GM12878 (cell line): ENCODE data around the gene STK16. TPM values are rescaled to one million over a fixed set of nuclear protein-coding genes. Genes with fewer than 3 reads are reported as not detected.

Source experiments
- ATAC-seq: fragments of 200-7000 bp; cut with Tn5 transposase; 3 replicates; pipeline ENCODE4 v1.9.1; 2020; ENCODE audit warnings: mild to moderate bottlenecking, moderate library complexity
- BruUV-seq: library from RNA; stranded (reverse); fragments of 400-500 nt; replicated peaks from 2 replicates; lab custom pipeline; 2021; lab: Mats Ljungman, UMichigan
- CTCF ChIA-PET: fragments of 300-600 bp; sonication (Branson Sonifier 250); formaldehyde crosslinking; extraction: SDS; loops from one replicate; lab custom pipeline; 2021; ENCODE audit warnings: inconsistent platforms; lab: Yijun Ruan, JAX
- POLR2A ChIA-PET: fragments of 350-600 bp; formaldehyde crosslinking; extraction: SDS; loops from one replicate; lab custom pipeline; 2021; ENCODE audit warnings: inconsistent platforms; lab: Charles Lee
- RAD21 ChIA-PET: fragments of 300-600 bp; sonication (Branson Sonifier 250); formaldehyde crosslinking; loops from one replicate; lab custom pipeline; 2023; ENCODE audit warnings: antibody characterized with exemption; ENCODE audit not compliant: unreplicated experiment; lab: Charles Lee
- SMC1A ChIA-PET: fragments of 300-600 bp; sonication (Branson Sonifier 250); formaldehyde crosslinking; loops from one replicate; lab custom pipeline; 2023; ENCODE audit not compliant: unreplicated experiment, uncharacterized antibody; lab: Charles Lee
- DNase-seq: peaks from one replicate; pipeline ENCODE4 v3.0.0-alpha.2; 2011; ENCODE audit warnings: low read depth, low spot score
- FAIRE-seq: peaks from 3 replicates; lab custom pipeline; 2011; peaks lifted over from hg19 to GRCh38; lab: Jason Lieb, UNC
- H2AFZ ChIP-seq: 2 replicates; pipeline ENCODE4 v1.6.0; 2011; ENCODE audit warnings: low read depth, low read length, control low read depth; ENCODE audit not compliant: control insufficient read depth
- H3K27ac ChIP-seq: 2 replicates; pipeline ENCODE4 v1.5.1; 2011; ENCODE audit warnings: control low read depth; ENCODE audit not compliant: control insufficient read depth, insufficient read depth
- H3K27me3 ChIP-seq, 2 experiments: replicated peaks in 1 of 2; 2 replicates each; pipeline versions ENCODE4 v1.6.0 to v1.6.1; 2011; ENCODE audit warnings: low read length in 1 of 2; ENCODE audit not compliant: control insufficient read depth in 2 of 2, insufficient read depth in 2 of 2
- H3K36me3 ChIP-seq, 2 experiments: 2 replicates each; pipeline ENCODE4 v1.5.1; 2011; ENCODE audit warnings: low read length in 1 of 2; ENCODE audit not compliant: control insufficient read depth in 2 of 2, insufficient read depth in 2 of 2
- H3K4me1 ChIP-seq: 2 replicates; pipeline ENCODE4 v1.6.1; 2011; ENCODE audit warnings: mild to moderate bottlenecking, low read length, moderate library complexity, mixed read lengths; ENCODE audit not compliant: control insufficient read depth, insufficient read depth
- H3K4me2 ChIP-seq: 2 replicates; pipeline ENCODE4 v1.6.0; 2011; ENCODE audit warnings: control low read depth; ENCODE audit not compliant: control insufficient read depth, insufficient read depth
- H3K4me3 ChIP-seq: fragments of 200-600 bp; sonication (generic); 2 replicates; pipeline ENCODE4 v1.5.1; 2016
- H3K79me2 ChIP-seq: 2 replicates; pipeline ENCODE4 v1.6.0; 2011; ENCODE audit warnings: low read length; ENCODE audit not compliant: control insufficient read depth, insufficient read depth
- H3K9ac ChIP-seq: 2 replicates; pipeline ENCODE4 v1.8.0; 2011; ENCODE audit warnings: low read length, control low read depth, mixed read lengths; ENCODE audit not compliant: control insufficient read depth, insufficient read depth
- H3K9me3 ChIP-seq: replicated peaks from 3 replicates; pipeline ENCODE4 v1.5.1; 2011; ENCODE audit warnings: mild to moderate bottlenecking, low read length; ENCODE audit not compliant: control insufficient read depth, insufficient read depth
- H4K20me1 ChIP-seq: 2 replicates; pipeline ENCODE4 v1.6.0; 2011; ENCODE audit not compliant: control insufficient read depth, insufficient read depth
- ASH2L ChIP-seq: fragments of 300-600, 200-600 bp; sonication (generic); IDR thresholded peaks from 2 replicates; pipeline ENCODE4 v1.6.1; 2017; ENCODE audit warnings: low read depth, mild to moderate bottlenecking, borderline replicate concordance
- BACH1 ChIP-seq: fragments of 450-650 bp; IDR thresholded peaks from 2 replicates; pipeline ENCODE4 v1.6.1; 2017; ENCODE audit warnings: mild to moderate bottlenecking, borderline replicate concordance
- GATAD2B ChIP-seq: fragments of 450-650 bp; conservative IDR thresholded peaks from 2 replicates; pipeline ENCODE4 v1.6.1; 2017; ENCODE audit warnings: low read depth, mild to moderate bottlenecking, moderate library complexity
- KDM1A ChIP-seq: fragments of 200-600 bp; sonication (generic); IDR thresholded peaks from 2 replicates; pipeline ENCODE4 v1.6.1; 2016; ENCODE audit warnings: borderline replicate concordance
- RFX5 ChIP-seq: IDR thresholded peaks from 2 replicates; pipeline ENCODE4 v1.6.1; 2011; ENCODE audit warnings: low read depth, low read length, improper control_type of control experiment
- SMAD1 ChIP-seq: fragments of 450-650 bp; IDR thresholded peaks from 2 replicates; pipeline ENCODE4 v1.6.1; 2018; ENCODE audit warnings: mild to moderate bottlenecking, low read depth; ENCODE audit not compliant: partially characterized antibody
- SMC3 ChIP-seq: IDR thresholded peaks from 2 replicates; pipeline ENCODE4 v1.6.1; 2011; ENCODE audit warnings: low read length, improper control_type of control experiment, borderline replicate concordance
- SREBF2 ChIP-seq: IDR thresholded peaks from 2 replicates; pipeline ENCODE4 v1.6.1; 2012; ENCODE audit warnings: mild to moderate bottlenecking, low read length
- SUZ12 ChIP-seq: fragments of 200-600 bp; sonication (generic); IDR thresholded peaks from one replicate; pipeline ENCODE4 v1.6.1; 2018; ENCODE audit warnings: antibody characterized with exemption, mild to moderate bottlenecking; ENCODE audit not compliant: unreplicated experiment
- TCF7 ChIP-seq: IDR thresholded peaks from 2 replicates; pipeline ENCODE4 v1.6.1; 2014; ENCODE audit warnings: antibody characterized with exemption, borderline replicate concordance
- ZSCAN29 ChIP-seq: fragments of 450-650 bp; IDR thresholded peaks from 2 replicates; pipeline ENCODE4 v1.6.1; 2017; ENCODE audit warnings: mild to moderate bottlenecking, moderate library complexity
- WGBS: methylation state at CpG from one replicate; pipeline ENCODE4 v1.1.6; 2016; ENCODE audit warnings: low lambda C conversion rate; ENCODE audit not compliant: insufficient replicate concordance, insufficient coverage; ENCODE audit errors: missing lambda C conversion rate; 5-methylcytosine and 5-hydroxymethylcytosine counted together
- in situ Hi-C: fragments of 300-500 bp; cut with MboI; formaldehyde crosslinking; loops from 9 replicates; pipeline ENCODE4 v1.14.3; 2018; ENCODE audit warnings: mixed read lengths
- intact Hi-C: fragments of 100-400 bp; cut with micrococcal nuclease; formaldehyde crosslinking; loops from one replicate; pipeline ENCODE4 v1.14.2; 2022; ENCODE audit not compliant: unreplicated experiment
- polyA plus RNA-seq, 11 experiments: library from polyadenylated mRNA; depleted of rRNA in 4 of 11; unstranded in 6 of 11; stranded (reverse) in 5 of 11; fragments of >200 nt; fragmentation: Nextera tagmentation in 4 of 11; fragmentation: Illumina TruSeq in 1 of 11; extraction: Ambion mirVana in 4 of 11; extraction: Trizol in 1 of 11; gene quantifications; 1 replicate in 1 of 11; 2 replicates in 10 of 11; pipeline versions ENCODE4 v1.2.1 to v1.2.3, GENCODE V29; 2011 to 2016; ENCODE audit warnings: inconsistent platforms in 2 of 11, missing spikeins in 2 of 11, low read depth in 1 of 11
- total RNA-seq, 4 experiments: library from RNA; depleted of rRNA in 3 of 4; stranded (reverse); fragments of >200 nt in 3 of 4; fragmentation: Illumina TruSeq in 1 of 4; extraction: Trizol in 1 of 4; gene quantifications; 2 replicates each; pipeline versions ENCODE4 v1.2.1 to v1.2.3, GENCODE V29; 2013 to 2021
- TF ChIP-seq, protein P1 (sequence below): fragments of 450-650 bp; IDR thresholded peaks from 2 replicates; pipeline ENCODE4 v1.6.1; 2017; ENCODE audit warnings: borderline replicate concordance

The STK16 gene
- total and polyA plus RNA-seq, 10 of the 15 experiments (the other 5 are each of a cell fraction or from before 2014, with no cell fraction given), result 4.3 to 50.1 (median 17.9) TPM

GRCh38 chr2:219271021-219271420 is 25.7 kb downstream of the STK16 start:
- Histone ChIP-seq H2AFZ (no peak overlapping the region), H3K27me3 (no peaks in the 10 kb centered on the region), H3K36me3 (no peaks in the 10 kb centered on the region), H3K27ac (no peak overlapping the region), H3K4me2 (no peak overlapping the region), H3K4me1 (no peaks in the 10 kb centered on the region), H3K4me3 (no peak overlapping the region), H3K9me3 (no peaks in the 10 kb centered on the region), H3K9ac (no peak overlapping the region), H3K79me2 (no peaks in the 10 kb centered on the region), H4K20me1 (no peaks in the 10 kb centered on the region)
- in situ Hi-C loops (no loop called here), intact Hi-C loops (no loop called here)
- SMC1A ChIA-PET, result no interaction called here
- POLR2A ChIA-PET, result interaction anchor here (0.9 kb wide), 1 partner anchor 29 kb away, joined by 3 read pairs; no protein-coding TSS in a partner anchor
- CTCF ChIA-PET, result interaction anchor here (0.9 kb wide), 1 partner anchor 101 kb away, joined by 3 read pairs; no protein-coding TSS in a partner anchor
- FAIRE-seq, result no peak
- 63% methylated on average over 2 of the region's 2 CpGs for WGBS
- no peak for ATAC-seq
- RAD21 ChIA-PET, result no interaction called here
- no TSS peak for BruUV-seq
- no peak for TF ChIP-seq SMAD1
- no peak for TF ChIP-seq RFX5
- no peak for TF ChIP-seq SMC3
- no peak for TF ChIP-seq SREBF2
- TF ChIP-seq SUZ12, result no peak
- TF ChIP-seq ZSCAN29, result no peak
- no peak for TF ChIP-seq KDM1A
- no peak for TF ChIP-seq GATAD2B
- no peak for TF ChIP-seq TCF7
- TF ChIP-seq, protein P1, sequence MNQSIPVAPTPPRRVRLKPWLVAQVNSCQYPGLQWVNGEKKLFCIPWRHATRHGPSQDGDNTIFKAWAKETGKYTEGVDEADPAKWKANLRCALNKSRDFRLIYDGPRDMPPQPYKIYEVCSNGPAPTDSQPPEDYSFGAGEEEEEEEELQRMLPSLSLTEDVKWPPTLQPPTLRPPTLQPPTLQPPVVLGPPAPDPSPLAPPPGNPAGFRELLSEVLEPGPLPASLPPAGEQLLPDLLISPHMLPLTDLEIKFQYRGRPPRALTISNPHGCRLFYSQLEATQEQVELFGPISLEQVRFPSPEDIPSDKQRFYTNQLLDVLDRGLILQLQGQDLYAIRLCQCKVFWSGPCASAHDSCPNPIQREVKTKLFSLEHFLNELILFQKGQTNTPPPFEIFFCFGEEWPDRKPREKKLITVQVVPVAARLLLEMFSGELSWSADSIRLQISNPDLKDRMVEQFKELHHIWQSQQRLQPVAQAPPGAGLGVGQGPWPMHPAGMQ, result no peak
- no peak for TF ChIP-seq ASH2L
- TF ChIP-seq BACH1, result no peak
- DNase-seq, result no peak
